ENCODE data around the gene TRMT11.
"Not testable (repeated sequence)": the region's sequence is repeated elsewhere in the genome, so short reads cannot be mapped to it uniquely, and the experiment has no call there.

TRMT11 gene

DNA sequence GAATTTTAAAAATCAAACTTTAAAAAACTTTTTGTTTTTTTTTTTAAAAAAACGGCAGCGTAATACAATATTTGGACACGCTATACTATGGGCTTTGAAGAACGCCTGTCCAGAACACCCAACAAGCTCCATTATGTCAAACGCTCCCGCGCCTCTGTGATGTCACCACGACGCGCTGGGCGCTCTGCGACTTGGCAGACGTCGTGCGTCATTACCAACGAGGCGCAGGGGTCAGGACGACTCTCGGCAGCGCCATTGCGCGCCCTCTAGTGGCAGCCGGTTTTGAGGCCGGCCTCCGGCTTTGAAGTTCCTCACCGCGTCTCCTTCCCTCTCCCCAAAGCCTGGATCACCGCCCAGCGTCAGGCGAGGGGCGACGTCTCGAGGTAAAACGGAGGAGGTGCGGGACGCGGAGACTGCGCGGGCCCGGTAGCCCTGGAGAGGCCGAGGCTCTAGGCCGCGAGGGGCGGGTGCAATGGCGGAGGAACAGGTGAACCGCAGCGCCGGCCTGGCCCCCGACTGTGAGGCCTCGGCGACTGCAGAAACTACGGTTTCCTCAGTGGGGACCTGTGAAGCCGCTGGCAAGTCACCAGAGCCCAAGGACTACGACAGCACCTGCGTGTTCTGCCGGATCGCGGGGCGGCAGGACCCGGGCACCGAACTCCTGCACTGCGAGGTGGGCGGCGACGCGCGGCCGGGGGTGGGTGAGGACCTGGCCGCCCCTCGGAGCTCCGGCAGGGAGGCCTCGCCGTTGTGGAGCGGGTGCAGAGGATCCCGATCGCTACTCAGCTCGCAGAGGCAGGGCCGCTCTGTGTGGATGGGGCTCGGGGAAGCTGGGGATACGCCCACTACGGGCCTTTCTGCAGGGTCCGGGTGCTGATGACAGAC lies 29.6 kb upstream of the TRMT11 start, which contains the start of gene HINT3:
Gene HINT3 (plus strand): TSS at position 265 of the 885 bp plus-strand sequence. CDS start 208 bp downstream, at position 473.
- peak; percentile 96 for DNase-seq

DNA sequence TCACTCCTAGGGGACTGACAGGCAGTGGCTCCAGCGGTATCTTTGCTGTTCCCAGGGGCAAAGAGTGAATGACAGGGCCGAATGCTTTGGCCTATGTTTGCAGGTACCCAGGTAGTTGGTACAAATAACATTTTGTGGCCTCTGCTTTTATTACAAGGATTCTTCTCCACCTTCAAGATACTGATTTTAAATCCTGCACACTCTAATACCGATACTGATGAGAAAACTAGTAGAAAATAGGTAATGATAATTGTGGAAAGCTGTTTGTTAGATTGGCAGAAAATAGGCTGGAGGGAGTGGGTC lies 29.0 kb upstream of the TRMT11 start:
- DNase-seq = no peak

DNA sequence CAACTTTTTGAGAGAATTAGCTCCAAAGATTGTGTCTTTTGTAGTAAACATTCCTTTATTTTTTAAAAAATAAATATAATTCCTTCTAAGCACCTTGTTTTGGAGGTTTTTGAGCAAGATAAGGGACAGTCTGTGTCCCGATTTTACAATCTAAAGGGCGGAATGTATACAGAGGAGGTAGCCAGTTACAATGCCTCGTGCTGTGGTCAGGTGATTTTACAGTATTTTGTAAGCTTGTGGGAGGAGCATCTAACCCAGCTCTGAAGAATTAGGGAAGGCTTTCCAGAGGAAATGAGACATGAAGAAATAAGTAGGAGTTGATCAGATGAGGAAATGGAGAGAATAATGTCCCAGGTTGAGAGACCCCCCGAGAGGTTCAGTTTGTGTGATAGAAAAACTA lies 28.5 kb upstream of the TRMT11 start:
- peak; percentile 39 for DNase-seq

GRCh38 chr6:125959041-125959440 lies 27.3 kb upstream of the TRMT11 start:
- no peak for DNase-seq

DNA sequence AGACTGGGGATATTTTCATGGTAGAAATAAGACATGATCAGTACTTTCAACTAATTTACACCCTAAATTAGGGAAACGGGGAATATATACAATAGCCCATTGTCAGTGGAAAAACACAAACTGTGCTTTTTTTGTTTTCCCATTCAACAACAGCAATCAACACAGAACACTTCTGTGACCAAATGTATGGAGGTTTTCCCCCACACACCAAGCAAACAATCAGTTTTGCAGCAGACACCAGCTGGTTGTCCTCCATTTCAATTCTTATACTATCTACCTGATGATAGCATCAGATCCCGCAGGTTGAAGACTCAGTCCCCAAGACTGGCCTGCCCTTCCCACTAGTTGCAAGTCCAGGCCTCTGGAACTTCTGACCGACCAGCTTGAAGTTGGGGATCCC lies 25.2 kb upstream of the TRMT11 start:
- DNase-seq = no peak

DNA sequence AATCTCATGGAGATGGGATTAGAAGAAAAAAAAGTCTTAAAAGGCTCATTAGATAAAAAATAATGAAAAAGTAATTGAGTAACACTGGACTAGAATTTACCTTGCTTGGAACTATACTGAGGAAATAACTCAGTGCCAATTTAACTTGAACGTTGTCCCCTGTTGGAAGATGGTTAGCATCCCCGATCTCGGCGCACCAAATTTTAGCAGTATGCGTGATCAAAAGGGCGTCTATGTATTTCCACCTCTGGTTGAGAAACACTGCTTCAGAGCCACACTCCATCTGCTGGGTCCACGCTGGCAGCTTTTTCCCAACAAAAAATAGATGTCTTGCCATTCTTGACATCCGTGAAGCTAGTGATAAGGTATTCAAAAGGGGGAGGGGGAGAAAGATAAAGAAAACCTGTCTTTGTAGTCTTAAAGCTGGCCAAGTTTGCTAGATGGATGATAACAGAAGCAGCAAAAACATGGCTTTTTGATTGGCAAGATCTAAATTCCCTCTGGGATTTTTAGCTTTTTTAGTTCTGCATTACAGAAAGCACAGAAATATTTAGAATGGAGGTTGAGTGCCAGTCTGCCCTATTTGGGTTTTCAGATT lies 23.3 kb upstream of the TRMT11 start:
- no peak for DNase-seq

- no peak for DNase-seq
Observed at GRCh38 chr6:125963817-125964216, 22.5 kb upstream of the TRMT11 start.

DNA sequence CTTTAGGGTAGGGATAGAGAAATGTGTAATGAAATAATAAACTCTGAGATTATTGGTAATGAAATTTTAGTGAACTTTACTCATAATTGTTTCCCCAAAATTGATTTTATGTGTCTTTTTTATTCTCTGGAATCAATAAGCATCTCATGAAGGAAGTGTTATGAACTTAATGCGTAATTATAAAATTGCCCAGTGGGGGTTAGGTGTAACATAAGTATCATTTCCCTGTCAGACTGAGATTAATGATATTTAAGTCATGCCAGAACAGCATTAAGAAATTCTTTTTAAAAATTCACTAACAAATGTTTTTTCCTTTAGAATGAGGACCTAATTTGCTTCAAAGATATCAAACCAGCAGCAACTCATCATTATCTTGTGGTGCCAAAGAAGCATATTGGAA lies 19.8 kb upstream of the TRMT11 start:
- DNase-seq = no peak

DNA sequence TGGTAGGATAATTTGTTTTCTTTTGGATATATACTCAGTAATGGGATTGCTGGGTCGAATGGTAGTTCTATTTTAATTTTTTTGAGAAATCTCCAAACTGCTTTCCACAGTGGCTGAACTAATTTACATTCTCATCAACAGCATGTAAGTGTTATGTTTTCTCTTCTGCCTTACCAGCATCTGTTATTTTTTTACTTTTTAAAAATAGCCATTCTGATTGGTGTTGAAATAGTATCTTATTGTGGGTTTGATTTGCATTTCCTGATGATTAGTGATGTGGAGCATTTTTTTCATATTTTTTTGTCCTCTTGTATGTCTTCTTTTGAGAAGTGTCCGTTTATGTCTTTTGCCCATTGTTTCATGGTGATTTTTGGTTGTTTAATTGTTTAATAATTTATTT lies 17.8 kb upstream of the TRMT11 start:
- no peak for DNase-seq

GRCh38 chr6:125970760-125971159 lies 15.6 kb upstream of the TRMT11 start:
- no peak for DNase-seq

DNA sequence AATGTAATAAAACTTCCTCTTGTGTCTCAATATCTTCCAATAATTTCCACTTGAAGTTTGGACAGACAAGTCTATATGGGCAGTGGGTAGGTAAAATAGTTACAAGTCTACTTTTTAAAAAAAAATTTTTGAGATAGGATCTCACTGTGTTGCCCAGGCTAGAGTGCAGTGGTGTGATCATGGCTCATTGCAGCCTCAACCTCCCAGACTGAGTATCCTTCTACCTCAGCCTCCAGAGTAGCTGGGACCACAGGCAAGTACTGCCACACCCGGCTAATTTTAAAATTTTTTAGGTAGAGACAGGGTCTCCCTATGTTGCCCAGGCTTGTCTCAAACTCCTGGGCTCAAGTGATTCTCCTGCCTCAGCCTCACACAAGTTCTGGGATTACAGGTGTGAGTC lies 13.9 kb upstream of the TRMT11 start:
- not testable (repeated sequence) for DNase-seq

- DNase-seq = peak; percentile 73
Observed at GRCh38 chr6:125974214-125974866, 12.0 kb upstream of the TRMT11 start.

- no peak for DNase-seq
Observed at GRCh38 chr6:125979101-125979500, 7.2 kb upstream of the TRMT11 start.

- DNase-seq = no peak
Observed at GRCh38 chr6:125981571-125982185, 4.7 kb upstream of the TRMT11 start.

- peak; percentile 87 for DNase-seq
Observed at GRCh38 chr6:125983246-125983945, 2.9 kb upstream of the TRMT11 start.

GRCh38 chr6:125984311-125984710 lies 2.0 kb upstream of the TRMT11 start:
- DNase-seq = peak; percentile 89

GRCh38 chr6:125985522-125985921 lies 818 bp upstream of the TRMT11 start:
- DNase-seq = no peak

GRCh38 chr6:125985979-125986300 lies 400 bp upstream of the TRMT11 start:
- DNase-seq = no peak

GRCh38 chr6:125987026-125987617 lies 782 bp downstream of the TRMT11 start:
- no peak for DNase-seq

DNA sequence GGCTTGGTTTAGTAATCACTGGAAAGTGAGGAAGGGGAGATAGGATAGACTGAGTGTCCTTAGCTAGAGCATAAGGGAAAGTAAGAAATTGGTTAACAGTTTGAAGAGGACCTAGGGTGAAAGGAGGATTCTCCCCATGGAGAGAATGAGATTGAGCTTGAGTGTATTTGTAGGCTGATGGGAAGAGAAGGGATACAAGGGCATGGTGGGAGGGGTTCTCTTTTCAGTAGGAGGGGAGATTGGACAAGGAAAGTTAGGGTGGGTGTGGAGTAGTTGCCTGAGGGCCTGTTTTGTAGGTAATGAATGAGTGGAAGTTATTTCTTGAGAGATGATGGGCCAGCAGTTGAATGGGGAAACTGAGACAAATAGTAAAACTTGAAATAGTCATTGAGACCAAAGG lies 1.9 kb downstream of the TRMT11 start:
- no peak for DNase-seq

DNA sequence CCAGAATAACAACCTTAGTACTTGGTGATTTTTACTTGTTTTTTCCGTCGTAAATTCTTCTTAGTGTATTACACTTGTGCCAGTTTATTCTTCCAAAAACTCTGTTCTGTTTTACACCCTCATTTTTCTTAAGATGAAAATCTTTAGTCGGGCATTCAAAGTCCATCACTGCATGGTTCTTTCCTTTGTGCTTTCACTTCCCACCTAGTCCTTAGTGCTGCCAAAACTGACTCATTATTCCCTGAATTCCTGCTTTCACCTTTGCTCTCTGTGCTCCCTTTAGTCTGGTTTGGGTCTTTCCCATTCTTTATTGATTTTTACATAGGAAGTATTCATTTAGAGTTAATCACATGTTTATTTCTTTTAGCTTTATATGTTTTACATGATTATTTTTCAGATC lies 3.3 kb downstream of the TRMT11 start:
- DNase-seq = no peak

GRCh38 chr6:125991653-125992052 lies 5.3 kb downstream of the TRMT11 start:
- DNase-seq = no peak

Data from fibroblast of upper back skin (primary cell).